Activated naive CD8-positive, alpha-beta T cell treated with anti-CD3 and anti-CD28 coated beads, Interleukin-2, amount 50 U/mL, for 24 hours (primary cell): ENCODE data around the gene FAM162A.

Experiments
- ATAC-seq: fragments of 150-1000 bp; cut with Tn5 transposase; one replicate; pipeline ENCODE4 v1.10.0; 2021
- DNase-seq: peaks from one replicate; pipeline ENCODE4 v3.0.0; 2021
- H3K27ac Mint-ChIP-seq: one replicate; pipeline ENCODE4 v1.8.0; 2021; ENCODE audit warnings: mild to moderate bottlenecking, mixed read lengths
- H3K27me3 Mint-ChIP-seq: one replicate; pipeline ENCODE4 v1.8.0; 2021; ENCODE audit warnings: mixed read lengths
- H3K36me3 Mint-ChIP-seq: one replicate; pipeline ENCODE4 v1.8.0; 2021; ENCODE audit warnings: low read depth, mixed read lengths
- H3K4me1 Mint-ChIP-seq: one replicate; pipeline ENCODE4 v1.8.0; 2021; ENCODE audit warnings: mixed read lengths
- H3K4me3 Mint-ChIP-seq: one replicate; pipeline ENCODE4 v1.8.0; 2021; ENCODE audit warnings: mild to moderate bottlenecking, moderate library complexity, mixed read lengths
- H3K9me3 Mint-ChIP-seq: one replicate; pipeline ENCODE4 v1.8.0; 2021; ENCODE audit warnings: mixed read lengths

Gene FAM162A

GRCh38 chr3:122395582-122395981 lies 11.6 kb downstream of the FAM162A start:
- no peak overlapping the region for H3K27ac Mint-ChIP-seq
- no peaks in the 10 kb centered on the region for H3K9me3 Mint-ChIP-seq
- peaks cover 38% of the 10 kb centered on the region for H3K4me1 Mint-ChIP-seq
- no peaks in the 10 kb centered on the region for H3K27me3 Mint-ChIP-seq
- H3K36me3 Mint-ChIP-seq = peaks cover 24% of the 10 kb centered on the region
- DNase-seq = no peak
- H3K4me3 Mint-ChIP-seq = no peak overlapping the region
- ATAC-seq = peak; percentile 33

GRCh38 chr3:122396511-122396910 lies 12.5 kb downstream of the FAM162A start:
- Mint-ChIP-seq H3K36me3 (peaks cover 24% of the 10 kb centered on the region), H3K4me1 (peaks cover 38% of the 10 kb centered on the region), H3K4me3 (no peak overlapping the region), H3K9me3 (no peaks in the 10 kb centered on the region), H3K27ac (no peak overlapping the region), H3K27me3 (no peaks in the 10 kb centered on the region)
- no peak for DNase-seq
- ATAC-seq = no peak

- Mint-ChIP-seq H3K4me3 (no peak overlapping the region), H3K27ac (peak overlapping the region; percentile 28), H3K4me1 (peaks cover 38% of the 10 kb centered on the region), H3K27me3 (no peaks in the 10 kb centered on the region), H3K36me3 (peaks cover 24% of the 10 kb centered on the region), H3K9me3 (no peaks in the 10 kb centered on the region)
- DNase-seq (no peak), ATAC-seq (no peak)
Measured at GRCh38 chr3:122397201-122397600, 13.2 kb downstream of the FAM162A start.

- Mint-ChIP-seq H3K9me3 (no peaks in the 10 kb centered on the region), H3K4me3 (no peak overlapping the region), H3K27me3 (no peaks in the 10 kb centered on the region), H3K36me3 (peaks cover 28% of the 10 kb centered on the region), H3K27ac (no peak overlapping the region), H3K4me1 (peaks cover 35% of the 10 kb centered on the region)
- DNase-seq = no peak
- no peak for ATAC-seq
Measured at GRCh38 chr3:122398920-122399319, 14.9 kb downstream of the FAM162A start.

GRCh38 chr3:122403489-122403888 lies 19.5 kb downstream of the FAM162A start:
- H3K4me3 Mint-ChIP-seq = no peak overlapping the region
- H3K9me3 Mint-ChIP-seq = no peaks in the 10 kb centered on the region
- H3K27me3 Mint-ChIP-seq = no peaks in the 10 kb centered on the region
- ATAC-seq (peak; percentile 47), DNase-seq (no peak)
- peak overlapping the region; percentile 2 for H3K27ac Mint-ChIP-seq
- peaks cover 21% of the 10 kb centered on the region for H3K4me1 Mint-ChIP-seq
- peaks cover 35% of the 10 kb centered on the region for H3K36me3 Mint-ChIP-seq

GRCh38 chr3:122405015-122405414 lies 21.0 kb downstream of the FAM162A start:
- DNase-seq (no peak), ATAC-seq (no peak)
- H3K27me3 Mint-ChIP-seq = no peaks in the 10 kb centered on the region
- H3K4me3 Mint-ChIP-seq = no peak overlapping the region
- no peaks in the 10 kb centered on the region for H3K9me3 Mint-ChIP-seq
- peaks cover 33% of the 10 kb centered on the region for H3K4me1 Mint-ChIP-seq
- peaks cover 44% of the 10 kb centered on the region for H3K36me3 Mint-ChIP-seq
- no peak overlapping the region for H3K27ac Mint-ChIP-seq

GRCh38 chr3:122406198-122406597 lies 22.2 kb downstream of the FAM162A start:
- DNase-seq (peak; percentile 13), ATAC-seq (peak; percentile 70)
- H3K9me3 Mint-ChIP-seq = no peaks in the 10 kb centered on the region
- H3K4me1 Mint-ChIP-seq = peaks cover 39% of the 10 kb centered on the region
- H3K27ac Mint-ChIP-seq = peak overlapping the region; percentile 83
- no peak overlapping the region for H3K4me3 Mint-ChIP-seq
- H3K27me3 Mint-ChIP-seq = no peaks in the 10 kb centered on the region
- peaks cover 50% of the 10 kb centered on the region for H3K36me3 Mint-ChIP-seq

- no peak for DNase-seq
- Mint-ChIP-seq H3K36me3 (peaks cover 57% of the 10 kb centered on the region), H3K27me3 (no peaks in the 10 kb centered on the region), H3K27ac (no peak overlapping the region), H3K9me3 (no peaks in the 10 kb centered on the region), H3K4me3 (no peak overlapping the region), H3K4me1 (peaks cover 50% of the 10 kb centered on the region)
- no peak for ATAC-seq
Measured at GRCh38 chr3:122407946-122408345, 24.0 kb downstream of the FAM162A start.

GRCh38 chr3:122409446-122409845 lies 25.5 kb downstream of the FAM162A start:
- Mint-ChIP-seq H3K36me3 (peaks cover 56% of the 10 kb centered on the region), H3K27me3 (no peaks in the 10 kb centered on the region), H3K4me1 (peaks cover 65% of the 10 kb centered on the region), H3K4me3 (no peak overlapping the region), H3K9me3 (no peaks in the 10 kb centered on the region), H3K27ac (peak overlapping the region; percentile 56)
- ATAC-seq (no peak), DNase-seq (no peak)

GRCh38 chr3:122410111-122410510 lies 26.1 kb downstream of the FAM162A start:
- Mint-ChIP-seq H3K9me3 (no peaks in the 10 kb centered on the region), H3K36me3 (peaks cover 61% of the 10 kb centered on the region), H3K4me3 (no peak overlapping the region), H3K27me3 (no peaks in the 10 kb centered on the region), H3K27ac (peak overlapping the region; percentile 82), H3K4me1 (peaks cover 71% of the 10 kb centered on the region)
- ATAC-seq = no peak
- no peak for DNase-seq

GRCh38 chr3:122410639-122411038 lies 26.7 kb downstream of the FAM162A start:
- ATAC-seq = peak; percentile 78
- Mint-ChIP-seq H3K27ac (peak overlapping the region; percentile 82), H3K4me1 (peaks cover 73% of the 10 kb centered on the region), H3K4me3 (no peak overlapping the region), H3K36me3 (peaks cover 65% of the 10 kb centered on the region), H3K27me3 (no peaks in the 10 kb centered on the region), H3K9me3 (no peaks in the 10 kb centered on the region)
- DNase-seq = no peak

- peak overlapping the region; percentile 99 for H3K27ac Mint-ChIP-seq
- no peaks in the 10 kb centered on the region for H3K9me3 Mint-ChIP-seq
- peaks cover 2% of the 10 kb centered on the region for H3K27me3 Mint-ChIP-seq
- ATAC-seq (no peak), DNase-seq (no peak)
- H3K4me3 Mint-ChIP-seq = peak overlapping the region; percentile 99
- peaks cover 71% of the 10 kb centered on the region for H3K4me1 Mint-ChIP-seq
- peaks cover 48% of the 10 kb centered on the region for H3K36me3 Mint-ChIP-seq
Measured at GRCh38 chr3:122414391-122414790, 30.4 kb downstream of the FAM162A start.

- DNase-seq (peak; percentile 42), ATAC-seq (peak; percentile 67)
- Mint-ChIP-seq H3K4me1 (peaks cover 64% of the 10 kb centered on the region), H3K9me3 (no peaks in the 10 kb centered on the region), H3K36me3 (peaks cover 42% of the 10 kb centered on the region), H3K4me3 (peak overlapping the region; percentile 99), H3K27ac (peak overlapping the region; percentile 99), H3K27me3 (peaks cover 2% of the 10 kb centered on the region)
Measured at GRCh38 chr3:122415104-122415744, 31.2 kb downstream of the FAM162A start.

GRCh38 chr3:122415762-122416654 lies 32.0 kb downstream of the FAM162A start, which contains the start of gene WDR5B:
TSS of gene WDR5B (minus strand) at chr3:122416062. CDS start at chr3:122415528, 534 bp downstream.
- H3K27ac Mint-ChIP-seq = peak within 1 kb of the TSS; percentile 99
- no peaks in the 10 kb centered on the region for H3K9me3 Mint-ChIP-seq
- ATAC-seq (peak; percentile 89), DNase-seq (peak; percentile 99)
- H3K27me3 Mint-ChIP-seq = peaks cover 2% of the 10 kb centered on the region
- peaks cover 60% of the 10 kb centered on the region for H3K4me1 Mint-ChIP-seq
- peaks cover 37% of the 10 kb centered on the region for H3K36me3 Mint-ChIP-seq
- peak within 1 kb of the TSS; percentile 99 for H3K4me3 Mint-ChIP-seq

- Mint-ChIP-seq H3K36me3 (peaks cover 39% of the 10 kb centered on the region), H3K27ac (peak overlapping the region; percentile 99), H3K4me3 (peak overlapping the region; percentile 99), H3K4me1 (peaks cover 58% of the 10 kb centered on the region), H3K27me3 (peaks cover 2% of the 10 kb centered on the region), H3K9me3 (no peaks in the 10 kb centered on the region)
- ATAC-seq (no peak), DNase-seq (no peak)
Measured at GRCh38 chr3:122416966-122417365, 33.0 kb downstream of the FAM162A start.
